ENCODE results near the gene HSPA9.

GRCh38 chr5:138527170-138527569 is 48.0 kb downstream of the HSPA9 start:
- TF ChIP-seq POLR2A (IDR thresholded peaks at IDR 0.05; ENCODE audit: control extremely low read depth in 1 of 2, low read depth in 2 of 2, low read length in 2 of 2), result no peak
- TF ChIP-seq POLR2AphosphoS5 (IDR thresholded peaks at IDR 0.05; ENCODE audit: low read depth, low read length), result no peak
- TF ChIP-seq CTCF (IDR thresholded peaks at IDR 0.05; ENCODE audit: control extremely low read depth in 1 of 3, insufficient read depth in 1 of 3, low read depth in 1 of 3, low read length in 3 of 3), result no peak
- no peak for TF ChIP-seq GTF2F1 (IDR thresholded peaks at IDR 0.05; ENCODE audit: borderline replicate concordance, low read depth, low read length)
- TF ChIP-seq ATF2 (IDR thresholded peaks at IDR 0.05; ENCODE audit: low read length), result no peak
- no peak for TF ChIP-seq EZH2 (IDR thresholded peaks at IDR 0.05; ENCODE audit: low read depth, low read length, severe bottlenecking)
- TF ChIP-seq EP300 (IDR thresholded peaks at IDR 0.05; ENCODE audit: borderline replicate concordance in 1 of 2, low read depth in 2 of 2, low read length in 2 of 2), result no peak
- no peak for TF ChIP-seq CREB1 (IDR thresholded peaks at IDR 0.05)
- TF ChIP-seq ATF3 (IDR thresholded peaks at IDR 0.05; ENCODE audit: insufficient read depth, low read depth, low read length), result no peak
- no peak for TF ChIP-seq JUND (IDR thresholded peaks at IDR 0.05; ENCODE audit: low read length)
- TF ChIP-seq SUZ12 (IDR thresholded peaks at IDR 0.05; ENCODE audit: low read length), result no peak
